HepG2 (cell line): ENCODE results near the gene TACC3. TPM values are rescaled to one million over a fixed set of nuclear protein-coding genes. Genes with fewer than 3 reads are reported as not detected.
A peak's percentile ranks its signal among the peaks of the same experiment; 100 is the strongest.

Experiments used
- ARNT ChIP-seq: fragments of 450-650 bp; IDR thresholded peaks from 2 replicates; pipeline ENCODE4 v1.6.1; 2017
- ATM ChIP-seq: fragments of 450-650 bp; IDR thresholded peaks from 2 replicates; pipeline ENCODE4 v1.7.1; 2017; ENCODE audit warnings: mild to moderate bottlenecking, borderline replicate concordance
- CCAR2 ChIP-seq: fragments of 200-400 bp; formaldehyde crosslinking; optimal IDR thresholded peaks from 2 replicates; pipeline ENCODE3; 2018; ENCODE audit warnings: low read depth, mild to moderate bottlenecking, low read length, moderate library complexity
- HOXA7 ChIP-seq: sonication (generic); formaldehyde crosslinking; IDR thresholded peaks from 2 replicates; pipeline ENCODE4 v1.8.1; 2022; ENCODE audit warnings: mild to moderate bottlenecking, missing genetic modification reagents, moderate library complexity
- KLF16 ChIP-seq, 2 experiments: sonication (generic) in 1 of 2; formaldehyde crosslinking in 1 of 2; IDR thresholded peaks; 2 replicates each; pipeline versions ENCODE4 v1.6.1 to v1.8.0; 2016 to 2023; ENCODE audit warnings: missing genetic modification reagents in 2 of 2, missing compliant biosample characterization in 1 of 2
- KMT2A ChIP-seq: sonication (generic); formaldehyde crosslinking; IDR thresholded peaks from 2 replicates; pipeline ENCODE4 v1.4.0; 2020; ENCODE audit warnings: missing genetic modification reagents
- MAFG ChIP-seq: sonication (generic); formaldehyde crosslinking; IDR thresholded peaks from 2 replicates; pipeline ENCODE4 v1.5.1; 2020; ENCODE audit warnings: mild to moderate bottlenecking, missing genetic modification reagents
- NFKBIZ ChIP-seq: IDR thresholded peaks from 2 replicates; pipeline ENCODE4 v1.6.1; 2018; ENCODE audit warnings: missing genetic modification reagents, missing compliant biosample characterization
- ONECUT2 ChIP-seq: sonication (generic); formaldehyde crosslinking; IDR thresholded peaks from 2 replicates; pipeline ENCODE4 v1.4.0; 2020; ENCODE audit warnings: missing genetic modification reagents
- RXRB ChIP-seq: IDR thresholded peaks from 2 replicates; pipeline ENCODE4 v1.6.1; 2016; ENCODE audit warnings: borderline replicate concordance, missing genetic modification reagents, missing compliant biosample characterization
- SCMH1 ChIP-seq: sonication (generic); formaldehyde crosslinking; IDR thresholded peaks from 2 replicates; pipeline ENCODE4 v1.9.0; 2021; ENCODE audit warnings: missing genetic modification reagents, mild to moderate bottlenecking, borderline replicate concordance
- SKI ChIP-seq: fragments of 450-650 bp; IDR thresholded peaks from one replicate; pipeline ENCODE4 v1.6.1; 2018; ENCODE audit warnings: mild to moderate bottlenecking; ENCODE audit not compliant: partially characterized antibody
- SRSF4 ChIP-seq: fragments of 200-400 bp; formaldehyde crosslinking; IDR thresholded peaks from one replicate; pipeline ENCODE4 v1.6.1; 2018; ENCODE audit warnings: mild to moderate bottlenecking, low read depth, low read length, moderate library complexity; ENCODE audit not compliant: poor library complexity, severe bottlenecking
- TAF1 ChIP-seq: sonication (generic); formaldehyde crosslinking; IDR thresholded peaks from 2 replicates; pipeline ENCODE4 v1.4.0; 2020; ENCODE audit warnings: missing genetic modification reagents
- ZKSCAN1 ChIP-seq: fragments of 150-350 bp; IDR thresholded peaks from 2 replicates; pipeline ENCODE4 v1.6.1; 2014; ENCODE audit warnings: low read length
- ZNF180 ChIP-seq: sonication (generic); formaldehyde crosslinking; IDR thresholded peaks from 2 replicates; pipeline ENCODE4 v1.4.0; 2020; ENCODE audit warnings: low read depth, missing genetic modification reagents, borderline replicate concordance
- ZNF326 ChIP-seq: sonication (generic); formaldehyde crosslinking; IDR thresholded peaks from 2 replicates; pipeline ENCODE4 v1.4.0; 2020; ENCODE audit warnings: missing genetic modification reagents, borderline replicate concordance
- ZNF549 ChIP-seq: sonication (generic); formaldehyde crosslinking; IDR thresholded peaks from 2 replicates; pipeline ENCODE4 v1.5.0; 2020; ENCODE audit warnings: missing genetic modification reagents
- ZNF605 ChIP-seq: sonication (generic); formaldehyde crosslinking; IDR thresholded peaks from 2 replicates; pipeline ENCODE4 v1.8.0; 2022; ENCODE audit warnings: mild to moderate bottlenecking, missing genetic modification reagents
- ZNF607 ChIP-seq: sonication (generic); formaldehyde crosslinking; IDR thresholded peaks from 2 replicates; pipeline ENCODE4 v1.5.1; 2020; ENCODE audit warnings: missing genetic modification reagents, mild to moderate bottlenecking, borderline replicate concordance
- ZNF761 ChIP-seq: sonication (generic); formaldehyde crosslinking; conservative IDR thresholded peaks from 2 replicates; pipeline ENCODE4 v1.4.0; 2020; ENCODE audit warnings: mild to moderate bottlenecking, missing genetic modification reagents
- ZNF766 ChIP-seq: sonication (generic); formaldehyde crosslinking; IDR thresholded peaks from 2 replicates; pipeline ENCODE4 v1.5.0; 2020; ENCODE audit warnings: missing genetic modification reagents, borderline replicate concordance
- ZNF788 ChIP-seq: sonication (generic); formaldehyde crosslinking; IDR thresholded peaks from 2 replicates; pipeline ENCODE4 v1.5.0; 2020; ENCODE audit warnings: mild to moderate bottlenecking, missing genetic modification reagents, borderline replicate concordance
- polyA plus RNA-seq, 8 experiments: library from polyadenylated mRNA; depleted of rRNA in 3 of 8; stranded (reverse) in 7 of 8; unstranded in 1 of 8; fragments of >200 nt; fragmentation: Illumina TruSeq in 4 of 8; extraction: Trizol in 4 of 8; gene quantifications; 2 replicates each; pipeline versions ENCODE4 v1.2.1 to v1.2.3, GENCODE V29; 2011 to 2016; ENCODE audit warnings: low read depth in 4 of 8, missing spikeins in 1 of 8, mixed read lengths in 1 of 8; ENCODE audit not compliant: insufficient read depth in 1 of 8
- total RNA-seq, 5 experiments: library from RNA; depleted of rRNA; stranded (reverse); fragments of >200 nt; fragmentation: Illumina TruSeq; extraction: Trizol; gene quantifications; 2 replicates each; pipeline ENCODE4 v1.2.3, GENCODE V29; 2016; ENCODE audit warnings: low read depth in 1 of 5
- TF ChIP-seq, protein P1 (sequence below): sonication (generic); formaldehyde crosslinking; conservative IDR thresholded peaks from 2 replicates; pipeline ENCODE4 v1.4.0; 2020; ENCODE audit warnings: mild to moderate bottlenecking, missing genetic modification reagents, moderate library complexity
- TF ChIP-seq, protein P2 (sequence below): sonication (generic); formaldehyde crosslinking; IDR thresholded peaks from 2 replicates; pipeline ENCODE4 v1.5.1; 2020; ENCODE audit warnings: missing genetic modification reagents, mild to moderate bottlenecking, borderline replicate concordance

The TACC3 gene
- total and polyA plus RNA-seq, 2 of the 13 experiments (the other 11 are each of a cell fraction or from before 2014, with no cell fraction given): 20.3 to 21.2 TPM

DNA sequence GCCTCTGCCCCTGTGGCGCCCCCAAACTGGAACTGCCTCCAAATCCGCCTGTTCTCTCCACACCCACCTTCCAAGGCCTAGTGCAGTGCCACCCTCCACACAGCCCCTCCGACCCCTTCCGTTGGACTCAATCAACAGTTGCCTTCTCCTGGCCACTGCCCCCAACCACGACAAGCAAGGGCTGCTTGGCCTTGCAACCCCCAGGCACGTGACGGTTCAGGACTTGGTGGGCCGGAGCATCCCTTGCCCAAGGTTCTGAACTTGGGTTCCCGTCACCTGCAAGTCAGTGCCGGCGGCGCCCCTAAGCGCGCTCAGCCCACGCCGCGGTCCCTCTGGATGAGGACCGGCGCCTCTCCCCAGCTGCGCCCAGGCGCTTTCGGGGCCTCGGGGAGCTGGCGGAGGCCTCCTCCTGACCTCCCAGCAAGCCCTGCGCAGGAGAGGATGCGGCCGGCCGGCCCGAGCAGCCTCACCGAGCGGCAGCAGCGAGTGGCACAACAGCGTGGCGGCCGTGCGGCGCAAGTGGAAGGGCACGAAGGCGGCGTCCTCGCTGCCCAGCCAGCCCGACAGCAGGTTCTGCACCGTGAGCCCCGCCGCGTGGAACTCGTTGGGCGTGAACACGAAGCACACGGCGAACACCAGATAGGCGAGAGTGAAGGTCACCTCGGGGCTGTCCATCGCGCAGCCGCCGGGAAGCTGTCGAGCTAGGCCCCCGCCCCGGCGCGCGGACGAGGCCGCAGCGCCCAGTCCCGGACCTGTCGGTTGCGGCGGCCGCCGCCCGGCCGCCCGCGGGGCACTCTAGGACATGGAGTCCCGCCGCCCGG lies 948 bp upstream of the TACC3 start (continued):
- no peak for TF ChIP-seq ZNF326 (CRISPR knock-in tag)
- no peak for TF ChIP-seq ONECUT2 (CRISPR knock-in tag)
- TF ChIP-seq ZKSCAN1: no peak
- TF ChIP-seq ZNF607 (CRISPR knock-in tag): peak; percentile 66; the same call in 1 of the 2 replicates
- peak; percentile 59; the same call in 1 of the 2 replicates for TF ChIP-seq TAF1 (CRISPR knock-in tag)
- TF ChIP-seq ZNF766 (CRISPR knock-in tag): no peak
- 0 out of 2 replicates have a peak, but pooled peaks have one; percentile 40 for TF ChIP-seq HOXA7
- no peak for TF ChIP-seq SCMH1
- TF ChIP-seq SKI: no peak
- TF ChIP-seq ZNF549: no peak
- TF ChIP-seq ATM: no peak
- TF ChIP-seq ZNF761 (CRISPR knock-in tag): no peak
- no peak; the same call in 1 of the 2 replicates for TF ChIP-seq ZNF788 (CRISPR knock-in tag)
- TF ChIP-seq, protein P1, sequence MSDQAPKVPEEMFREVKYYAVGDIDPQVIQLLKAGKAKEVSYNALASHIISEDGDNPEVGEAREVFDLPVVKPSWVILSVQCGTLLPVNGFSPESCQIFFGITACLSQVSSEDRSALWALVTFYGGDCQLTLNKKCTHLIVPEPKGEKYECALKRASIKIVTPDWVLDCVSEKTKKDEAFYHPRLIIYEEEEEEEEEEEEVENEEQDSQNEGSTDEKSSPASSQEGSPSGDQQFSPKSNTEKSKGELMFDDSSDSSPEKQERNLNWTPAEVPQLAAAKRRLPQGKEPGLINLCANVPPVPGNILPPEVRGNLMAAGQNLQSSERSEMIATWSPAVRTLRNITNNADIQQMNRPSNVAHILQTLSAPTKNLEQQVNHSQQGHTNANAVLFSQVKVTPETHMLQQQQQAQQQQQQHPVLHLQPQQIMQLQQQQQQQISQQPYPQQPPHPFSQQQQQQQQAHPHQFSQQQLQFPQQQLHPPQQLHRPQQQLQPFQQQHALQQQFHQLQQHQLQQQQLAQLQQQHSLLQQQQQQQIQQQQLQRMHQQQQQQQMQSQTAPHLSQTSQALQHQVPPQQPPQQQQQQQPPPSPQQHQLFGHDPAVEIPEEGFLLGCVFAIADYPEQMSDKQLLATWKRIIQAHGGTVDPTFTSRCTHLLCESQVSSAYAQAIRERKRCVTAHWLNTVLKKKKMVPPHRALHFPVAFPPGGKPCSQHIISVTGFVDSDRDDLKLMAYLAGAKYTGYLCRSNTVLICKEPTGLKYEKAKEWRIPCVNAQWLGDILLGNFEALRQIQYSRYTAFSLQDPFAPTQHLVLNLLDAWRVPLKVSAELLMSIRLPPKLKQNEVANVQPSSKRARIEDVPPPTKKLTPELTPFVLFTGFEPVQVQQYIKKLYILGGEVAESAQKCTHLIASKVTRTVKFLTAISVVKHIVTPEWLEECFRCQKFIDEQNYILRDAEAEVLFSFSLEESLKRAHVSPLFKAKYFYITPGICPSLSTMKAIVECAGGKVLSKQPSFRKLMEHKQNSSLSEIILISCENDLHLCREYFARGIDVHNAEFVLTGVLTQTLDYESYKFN: no peak
- no peak for TF ChIP-seq NFKBIZ (CRISPR knock-in tag)
- no peak for TF ChIP-seq RXRB (CRISPR knock-in tag)
- TF ChIP-seq, protein P2, sequence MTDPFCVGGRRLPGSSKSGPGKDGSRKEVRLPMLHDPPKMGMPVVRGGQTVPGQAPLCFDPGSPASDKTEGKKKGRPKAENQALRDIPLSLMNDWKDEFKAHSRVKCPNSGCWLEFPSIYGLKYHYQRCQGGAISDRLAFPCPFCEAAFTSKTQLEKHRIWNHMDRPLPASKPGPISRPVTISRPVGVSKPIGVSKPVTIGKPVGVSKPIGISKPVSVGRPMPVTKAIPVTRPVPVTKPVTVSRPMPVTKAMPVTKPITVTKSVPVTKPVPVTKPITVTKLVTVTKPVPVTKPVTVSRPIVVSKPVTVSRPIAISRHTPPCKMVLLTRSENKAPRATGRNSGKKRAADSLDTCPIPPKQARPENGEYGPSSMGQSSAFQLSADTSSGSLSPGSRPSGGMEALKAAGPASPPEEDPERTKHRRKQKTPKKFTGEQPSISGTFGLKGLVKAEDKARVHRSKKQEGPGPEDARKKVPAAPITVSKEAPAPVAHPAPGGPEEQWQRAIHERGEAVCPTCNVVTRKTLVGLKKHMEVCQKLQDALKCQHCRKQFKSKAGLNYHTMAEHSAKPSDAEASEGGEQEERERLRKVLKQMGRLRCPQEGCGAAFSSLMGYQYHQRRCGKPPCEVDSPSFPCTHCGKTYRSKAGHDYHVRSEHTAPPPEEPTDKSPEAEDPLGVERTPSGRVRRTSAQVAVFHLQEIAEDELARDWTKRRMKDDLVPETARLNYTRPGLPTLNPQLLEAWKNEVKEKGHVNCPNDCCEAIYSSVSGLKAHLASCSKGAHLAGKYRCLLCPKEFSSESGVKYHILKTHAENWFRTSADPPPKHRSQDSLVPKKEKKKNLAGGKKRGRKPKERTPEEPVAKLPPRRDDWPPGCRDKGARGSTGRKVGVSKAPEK (CRISPR knock-in tag): no peak
- TF ChIP-seq SRSF4: no peak
- no peak for TF ChIP-seq ARNT
- no peak for TF ChIP-seq MAFG (CRISPR knock-in tag)
- TF ChIP-seq KLF16 (CRISPR knock-in tag; IDR thresholded peaks at IDR 0.05): no peak
- no peak for TF ChIP-seq ZNF180 (CRISPR knock-in tag)
- TF ChIP-seq KMT2A: 0 out of 2 replicates have a peak, but pooled peaks have one; percentile 44
- TF ChIP-seq ZNF605: peak; percentile 48; the same call in 1 of the 2 replicates
- no peak for TF ChIP-seq CCAR2
